Right cardiac atrium (tissue), 5 donors: ENCODE results near the gene CADPS2. TPM values are rescaled to one million over a fixed set of nuclear protein-coding genes. Genes with fewer than 3 reads are reported as not detected.

ENCODE experiments used
- ATAC-seq, 2 donors: fragments of 200-7000 bp; cut with Tn5 transposase; one replicate each; pipeline versions ENCODE4 v1.8.0 to v1.9.1; 2020; ENCODE audit warnings: moderate library complexity in 2 of 2, mild to moderate bottlenecking in 1 of 2
- DNase-seq, 3 donors: peaks; one replicate each; pipeline ENCODE4 v3.0.0-alpha.2; 2020
- H3K27ac ChIP-seq: one replicate; pipeline ENCODE4 v1.5.1; 2013; ENCODE audit warnings: mild to moderate bottlenecking, low read length, control low read depth, moderate library complexity
- H3K27me3 ChIP-seq: one replicate; pipeline ENCODE4 v1.6.1; 2013; ENCODE audit not compliant: control insufficient read depth, insufficient read depth
- H3K4me1 ChIP-seq: one replicate; pipeline ENCODE4 v1.6.1; 2013; ENCODE audit warnings: low read length; ENCODE audit not compliant: control insufficient read depth, insufficient read depth
- H3K4me3 ChIP-seq: one replicate; pipeline ENCODE4 v1.5.1; 2013; ENCODE audit warnings: low read length, control low read depth
- H3K9me3 ChIP-seq: one replicate; pipeline ENCODE4 v1.6.1; 2013; ENCODE audit warnings: low read length; ENCODE audit not compliant: control insufficient read depth
- WGBS: extraction: QIAGEN DNeasy Blood & Tissue Kit; methylation state at CpG from one replicate; pipeline ENCODE4 v1.1.7; 2013; 5-methylcytosine and 5-hydroxymethylcytosine counted together
- intact Hi-C, 4 donors: fragments of 100-400 bp; cut with DNase I; formaldehyde crosslinking; loops; one replicate each; pipeline versions ENCODE4 v1.11.0 to v1.14.0; 2022 to 2023
- polyA plus RNA-seq: library from polyadenylated mRNA; stranded (reverse); fragments of 200-250 nt; gene quantifications from one replicate; pipeline ENCODE4 v1.2.3, GENCODE V29; 2013
- total RNA-seq, 4 donors: library from RNA; stranded (reverse); fragmentation: NEBNext Ultra II Directional; extraction: Animal tissue kit (Norgen Biotek cat#: 25700); gene quantifications; one replicate each; pipeline ENCODE4 v1.2.1, GENCODE V29; 2021
- donor health status: healthy with polysubstance abuse.
- donor health status: DM: no; HTN: yes; CAD: no.
- donor health status: DM: no; HTN: no; CAD: no.
- donor health status: DM: no; HTN: yes; CAD: no; lungs with severe emphysema.
- donor health status: DM: yes; HTN: yes; CAD: no.

The CADPS2 gene
- total and polyA plus RNA-seq, 5 donors: 10.4 to 14.1 (median 11.5) TPM

DNA sequence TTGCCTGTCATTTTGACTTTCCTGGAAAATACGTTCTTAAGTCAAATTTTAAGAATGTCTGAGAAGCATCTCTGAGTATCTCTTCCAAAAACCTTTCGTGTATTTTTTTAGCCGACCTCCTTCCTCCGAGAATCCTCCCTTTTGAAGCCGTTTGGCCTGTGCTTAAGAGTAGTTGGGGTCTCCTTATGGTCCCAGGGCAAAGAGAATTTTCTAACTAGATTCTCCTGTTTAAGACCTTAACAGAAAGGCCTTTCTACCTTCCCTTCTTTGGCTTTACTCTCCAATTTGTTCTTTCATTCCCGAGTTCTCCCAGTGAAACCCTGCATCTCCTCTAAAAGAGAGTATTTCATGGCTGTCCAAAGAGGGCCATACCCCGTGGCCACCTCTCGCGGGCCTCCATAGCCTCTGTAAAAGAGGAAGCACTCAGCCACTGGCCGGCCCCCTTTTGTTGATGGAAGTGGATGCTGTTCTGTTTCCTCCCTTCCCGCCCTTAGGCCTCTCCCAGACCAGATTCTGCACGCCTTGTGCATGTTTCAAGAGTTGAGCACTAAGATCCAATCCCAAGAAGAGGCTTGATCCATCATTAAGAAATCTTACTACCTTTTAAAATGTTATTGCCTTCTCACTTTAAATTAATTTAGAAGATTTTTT is 575.1 kb downstream of the CADPS2 start:
- Histone ChIP-seq H3K4me3 (no peak overlapping the region), H3K9me3 (no peaks in the 10 kb centered on the region), H3K27me3 (peaks cover 3% of the 10 kb centered on the region), H3K27ac (no peak overlapping the region), H3K4me1 (peaks cover 2% of the 10 kb centered on the region)
- intact Hi-C loops: no loop called here
- no peak for DNase-seq
- 38% methylated on average over 12 of the region's 12 CpGs for WGBS
- no peak for ATAC-seq

DNA sequence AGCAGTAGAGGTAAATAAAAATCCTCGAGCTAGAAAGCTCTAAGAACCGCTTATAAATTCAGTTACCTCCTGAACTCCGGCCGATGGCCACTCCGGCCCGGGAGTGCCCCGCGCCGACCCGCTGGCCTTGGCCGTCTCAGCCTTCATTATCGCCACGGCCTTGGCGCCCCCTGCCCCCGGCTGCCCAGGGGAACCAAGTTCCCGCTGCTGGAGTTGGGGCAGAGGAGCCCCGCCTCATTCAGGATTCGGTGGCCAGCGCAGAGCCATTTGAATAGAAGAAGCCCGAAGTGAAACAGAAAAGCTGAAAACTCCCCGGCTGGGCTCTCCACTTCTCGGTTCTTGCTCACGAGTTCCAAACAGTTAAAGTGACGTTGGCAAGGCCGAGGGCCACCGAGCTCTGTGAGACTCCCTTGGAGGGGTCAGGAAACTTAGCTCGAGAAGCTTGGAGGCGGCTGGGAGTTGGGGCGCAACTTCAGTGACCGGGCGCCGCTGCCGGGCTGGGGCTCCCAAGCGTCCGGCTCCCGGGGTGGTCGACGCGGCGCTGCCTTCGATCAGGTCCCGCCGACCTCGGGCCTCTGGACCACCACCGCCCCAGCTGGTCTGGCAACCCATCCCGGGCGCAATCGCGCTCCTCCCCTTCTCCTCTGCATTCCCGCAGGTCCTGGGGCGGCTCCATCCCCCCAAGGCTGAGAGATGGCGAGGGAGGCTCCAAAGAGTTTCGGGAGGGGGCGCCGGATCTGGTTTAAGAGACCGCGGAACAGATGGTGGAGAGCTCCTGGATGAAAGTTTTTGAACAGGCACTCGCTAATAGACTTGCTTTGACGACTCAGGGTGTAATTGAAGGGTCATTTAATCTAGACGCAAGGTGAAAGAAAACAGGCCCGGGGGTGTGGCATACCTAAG is 575.9 kb downstream of the CADPS2 start:
- Histone ChIP-seq H3K27ac (no peak overlapping the region), H3K4me3 (peak overlapping the region; percentile 56), H3K27me3 (peaks cover 3% of the 10 kb centered on the region), H3K4me1 (peaks cover 2% of the 10 kb centered on the region), H3K9me3 (no peaks in the 10 kb centered on the region)
- DNase-seq: peak in 2 of 3 donors; percentile 14 to 42
- WGBS: 2% methylated on average over 61 of the region's 61 CpGs
- intact Hi-C loops: no loop called here
- ATAC-seq: peak in 1 of 2 donors; percentile 41

DNA sequence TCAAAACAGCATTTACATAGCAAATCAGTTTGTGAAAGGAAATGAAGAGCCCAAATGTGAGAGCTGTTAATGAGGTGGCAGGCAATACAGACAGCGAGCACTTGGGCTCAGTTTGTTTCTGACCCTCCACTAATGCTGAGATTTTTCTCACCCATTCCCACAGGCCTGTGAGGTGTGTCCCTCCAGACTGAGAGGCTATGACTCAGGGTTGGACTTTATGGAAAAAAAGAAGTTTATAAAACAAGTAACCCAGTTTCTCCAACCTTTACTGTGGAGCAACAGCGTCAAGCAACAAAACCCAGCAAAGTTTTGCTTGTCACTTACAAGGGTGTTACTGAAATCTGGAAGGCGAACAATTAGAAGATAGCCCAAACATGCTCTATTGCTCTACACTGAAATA is 576.8 kb downstream of the CADPS2 start:
- 40% methylated on average over 3 of the region's 3 CpGs for WGBS
- ATAC-seq: no peak
- Histone ChIP-seq H3K27ac (no peak overlapping the region), H3K4me1 (peaks cover 2% of the 10 kb centered on the region), H3K9me3 (no peaks in the 10 kb centered on the region), H3K27me3 (peaks cover 3% of the 10 kb centered on the region), H3K4me3 (peak overlapping the region; percentile 56)
- no peak for DNase-seq
- intact Hi-C loops: no loop called here

DNA sequence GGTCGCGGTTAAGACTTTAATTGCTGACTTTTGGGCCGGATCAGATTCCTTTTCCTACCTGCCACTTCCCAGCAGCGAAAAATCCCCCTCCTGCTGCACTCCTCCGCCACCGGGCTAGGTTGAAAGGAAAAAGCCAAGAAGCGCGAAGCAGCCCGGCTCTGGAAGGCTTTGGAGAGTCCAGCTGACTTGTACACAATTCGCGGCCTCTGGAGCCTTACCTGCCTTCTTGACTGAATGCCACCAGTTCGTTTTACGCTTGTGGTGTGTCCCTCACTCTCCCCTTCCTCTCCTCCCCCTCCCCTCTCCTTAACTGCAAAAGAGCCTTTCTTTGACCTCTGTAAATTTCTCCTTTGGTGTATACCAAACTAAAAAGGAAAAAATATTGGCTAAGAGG is 579.0 kb downstream of the CADPS2 start:
- Histone ChIP-seq H3K27me3 (no peaks in the 10 kb centered on the region), H3K4me1 (peaks cover 2% of the 10 kb centered on the region), H3K9me3 (no peaks in the 10 kb centered on the region), H3K27ac (no peak overlapping the region), H3K4me3 (no peak overlapping the region)
- DNase-seq (no peak), ATAC-seq (no peak)
- WGBS: 18% methylated on average over 13 of the region's 13 CpGs
- intact Hi-C loops: no loop called here

DNA sequence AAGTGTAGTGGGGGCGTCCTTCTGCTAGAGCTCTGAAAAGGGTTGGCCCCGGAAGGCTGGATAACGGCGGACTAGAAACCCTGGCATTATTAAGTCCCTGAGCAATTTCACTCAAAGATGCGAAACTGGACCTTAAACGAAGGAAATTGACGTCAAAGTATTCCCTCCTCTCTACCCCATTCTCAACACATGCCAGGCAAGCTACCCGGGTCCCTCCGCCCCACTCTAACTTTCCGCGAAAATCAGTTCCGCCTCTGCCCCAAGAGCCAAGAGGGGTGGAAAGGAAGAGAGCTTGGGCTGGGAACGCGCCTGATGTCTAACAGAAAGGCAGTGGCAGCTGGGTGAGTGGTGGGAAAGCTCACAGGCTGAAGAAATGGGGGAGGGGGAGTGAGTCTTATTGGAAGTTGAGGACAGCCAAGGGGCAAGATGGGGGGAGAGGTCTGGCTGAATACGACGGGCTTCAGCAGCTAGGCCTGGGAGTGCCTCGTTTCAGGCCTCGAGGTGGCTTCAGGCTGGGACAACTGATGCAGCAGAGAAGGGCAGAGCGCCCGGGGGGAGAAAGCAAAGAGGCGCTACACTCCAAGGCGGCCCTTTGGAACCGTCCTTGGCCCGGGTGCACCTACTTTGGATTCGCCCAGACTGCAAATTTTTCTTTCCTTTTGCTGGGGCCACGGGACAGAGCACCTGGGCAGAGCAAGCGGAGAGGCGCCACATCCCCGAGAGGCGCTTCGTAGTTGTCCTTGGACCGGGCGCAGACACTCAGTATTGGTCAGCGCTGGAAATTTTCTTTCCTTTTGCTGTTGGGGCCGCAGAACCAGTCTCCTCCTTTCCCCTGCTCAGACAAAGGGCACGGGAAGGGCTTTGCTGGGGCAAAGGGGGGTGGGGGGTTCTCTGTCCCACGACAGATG is 579.7 kb downstream of the CADPS2 start:
- ATAC-seq: no peak
- Histone ChIP-seq H3K4me1 (peaks cover 2% of the 10 kb centered on the region), H3K9me3 (no peaks in the 10 kb centered on the region), H3K27ac (no peak overlapping the region), H3K27me3 (no peaks in the 10 kb centered on the region), H3K4me3 (peak overlapping the region; percentile 46)
- no peak for DNase-seq
- intact Hi-C loops: no loop called here
- WGBS: 7% methylated on average over 37 of the region's 37 CpGs

DNA sequence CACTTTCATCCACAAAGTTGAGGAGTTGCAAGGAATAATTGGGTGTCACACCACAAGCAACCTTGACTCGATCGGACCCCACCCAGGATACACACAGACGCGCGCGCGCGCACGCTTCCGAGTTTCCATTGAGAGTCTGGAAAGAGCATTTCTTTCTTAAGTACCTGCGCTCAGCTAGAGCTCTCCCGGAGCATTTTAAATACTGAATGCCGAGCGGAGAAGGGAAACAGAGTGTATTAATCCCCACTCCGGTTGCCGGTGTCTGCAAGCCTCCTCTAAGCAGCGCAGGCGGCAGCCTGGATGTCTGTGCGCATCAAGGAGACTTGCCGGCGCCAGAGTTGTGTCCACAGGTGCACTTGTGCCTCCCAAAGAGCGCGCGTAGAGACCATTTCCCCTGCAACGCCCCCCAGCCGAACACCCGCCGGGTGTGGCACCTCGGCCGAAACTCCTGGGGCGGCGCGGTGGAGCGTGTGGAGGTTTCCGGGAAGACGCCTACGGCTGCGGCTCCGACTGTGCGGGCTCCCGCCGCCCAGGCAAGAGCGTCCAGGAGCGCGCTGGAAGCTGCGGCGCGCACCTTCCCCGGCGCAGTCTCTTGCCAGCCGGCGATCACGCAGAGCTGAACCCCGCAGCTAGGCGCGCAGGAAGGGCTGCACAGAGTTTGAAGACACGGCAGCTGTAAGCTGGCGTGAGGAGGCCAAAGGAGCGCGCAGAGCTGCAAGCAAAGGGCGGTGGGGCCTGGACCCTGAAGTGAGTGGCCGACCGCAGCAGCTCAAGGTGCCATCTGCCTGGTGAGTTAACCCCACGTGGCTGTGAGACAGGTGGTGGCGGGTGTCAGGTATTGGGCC is 580.6 kb downstream of the CADPS2 start:
- Histone ChIP-seq H3K4me3 (peak overlapping the region; percentile 46), H3K27me3 (no peaks in the 10 kb centered on the region), H3K9me3 (no peaks in the 10 kb centered on the region), H3K27ac (no peak overlapping the region), H3K4me1 (peaks cover 2% of the 10 kb centered on the region)
- DNase-seq: peak in 1 of 3 donors; percentile 9
- 2% methylated on average over 65 of the region's 65 CpGs for WGBS
- no peak for ATAC-seq
- intact Hi-C loops: no loop called here

DNA sequence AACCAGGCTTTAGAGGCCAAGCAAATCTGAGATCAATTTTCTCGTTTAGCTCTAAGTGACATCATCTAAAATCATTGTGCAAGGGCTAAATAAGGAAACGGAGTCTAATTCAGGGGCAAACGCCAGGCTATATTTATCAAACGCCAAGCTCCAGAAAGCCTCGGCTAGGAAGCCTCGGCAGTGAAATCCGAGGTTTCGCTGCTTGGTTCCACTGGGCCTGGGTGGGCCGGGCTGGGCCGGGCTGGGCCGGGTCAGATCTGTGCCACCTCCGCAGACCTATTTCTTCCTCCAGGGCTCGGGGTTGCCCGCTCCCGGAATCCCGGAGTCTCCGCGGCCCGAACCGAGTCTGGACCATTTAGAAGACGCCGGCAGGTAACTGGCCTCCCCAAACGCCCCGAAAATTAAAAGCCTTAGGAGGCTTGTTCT is 581.3 kb downstream of the CADPS2 start:
- Histone ChIP-seq H3K4me3 (peak overlapping the region; percentile 46), H3K4me1 (peaks cover 1% of the 10 kb centered on the region), H3K27me3 (no peaks in the 10 kb centered on the region), H3K9me3 (no peaks in the 10 kb centered on the region), H3K27ac (no peak overlapping the region)
- ATAC-seq (no peak), DNase-seq (no peak)
- intact Hi-C loops: no loop called here
- WGBS: 2% methylated on average over 24 of the region's 24 CpGs

DNA sequence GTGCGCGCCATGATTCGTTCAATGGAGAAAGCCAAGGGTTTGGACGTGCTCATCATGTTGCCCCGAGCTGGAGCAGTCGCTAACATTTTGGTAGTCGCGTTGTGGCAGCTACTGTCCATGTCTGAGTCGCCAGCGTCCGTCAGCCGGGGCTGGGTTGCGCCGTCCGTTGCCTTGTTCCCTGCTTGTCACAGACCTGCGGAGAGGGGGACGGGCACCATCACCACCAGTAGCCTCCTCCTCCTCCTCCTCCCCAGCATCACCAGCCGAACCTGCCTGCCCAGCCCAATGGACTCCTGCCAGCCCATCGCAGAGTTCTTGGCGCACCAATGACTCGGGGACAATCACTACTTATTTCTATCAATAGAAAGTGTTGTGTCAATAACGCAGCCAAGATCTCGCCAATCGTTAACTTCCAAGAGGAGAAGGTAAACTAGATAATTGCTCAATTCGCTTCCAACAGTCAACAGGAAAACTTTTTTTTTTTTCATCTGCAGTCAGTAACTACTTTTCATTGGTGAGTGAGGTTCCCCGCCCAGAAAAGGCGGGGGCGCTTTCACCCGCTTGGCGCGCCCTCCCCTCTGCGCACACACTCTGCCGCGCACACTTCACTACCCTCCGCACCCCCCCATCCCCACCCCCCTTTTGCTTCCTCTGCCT is 581.8 kb downstream of the CADPS2 start, which contains the start of gene FEZF1:
TSS of gene FEZF1 (minus strand) at position 432 of the 657 bp plus-strand sequence. CDS start at position 119, 313 bp downstream.
- intact Hi-C loops: no loop called here
- no peaks in the 10 kb centered on the region for H3K9me3 ChIP-seq
- H3K4me3 ChIP-seq: peak within 1 kb of the TSS; percentile 46
- no peaks in the 10 kb centered on the region for H3K27me3 ChIP-seq
- 4% methylated on average over 35 of the region's 35 CpGs for WGBS
- ATAC-seq (no peak), DNase-seq (peak in 2 of 3 donors; percentile 13 to 48)
- H3K4me1 ChIP-seq: peaks cover 3% of the 10 kb centered on the region
- H3K27ac ChIP-seq: no peak within 1 kb of the TSS

DNA sequence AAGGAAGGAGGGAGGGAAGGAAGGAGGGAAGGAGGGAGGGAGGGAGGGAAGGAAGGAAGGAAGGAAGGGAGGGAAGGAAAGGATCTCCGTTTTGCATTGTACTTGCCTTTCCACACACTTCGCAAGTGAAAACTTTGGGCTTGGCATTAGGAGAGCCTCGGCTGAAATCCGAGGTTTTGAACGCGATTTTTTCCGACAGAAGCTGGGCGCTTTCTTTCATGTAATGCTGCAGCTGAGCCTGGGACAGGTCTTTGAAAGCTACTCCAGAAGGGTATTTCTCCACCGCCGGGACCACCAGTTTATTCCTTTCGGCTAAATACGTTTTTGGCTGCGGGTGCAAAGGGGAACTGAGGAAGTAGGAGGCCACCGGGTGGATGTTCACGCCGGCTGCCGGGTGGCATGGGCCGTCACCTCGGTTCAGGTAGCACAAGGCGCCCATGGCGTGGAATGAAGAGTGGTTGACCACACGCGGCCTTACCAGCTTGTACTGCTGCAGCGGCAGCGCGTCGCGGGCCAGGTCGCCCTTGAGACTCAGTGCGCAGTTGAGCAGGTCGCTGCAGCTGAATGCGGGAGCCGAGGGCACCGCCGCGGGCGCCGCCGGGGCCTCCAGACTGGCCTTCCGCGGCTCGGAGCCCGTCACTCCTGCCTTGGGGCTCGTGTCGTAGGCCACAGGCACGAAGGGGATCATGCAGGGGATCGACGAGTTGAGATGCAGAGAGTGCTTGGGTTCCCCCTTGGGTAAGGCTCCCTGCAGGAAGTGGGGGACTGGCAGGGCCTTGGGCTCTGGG is 582.5 kb downstream of the CADPS2 start:
- peaks cover 3% of the 10 kb centered on the region for H3K4me1 ChIP-seq
- intact Hi-C loops: no loop called here
- H3K4me3 ChIP-seq: no peak overlapping the region
- no peak overlapping the region for H3K27ac ChIP-seq
- ATAC-seq (no peak), DNase-seq (no peak)
- no peaks in the 10 kb centered on the region for H3K9me3 ChIP-seq
- 3% methylated on average over 48 of the region's 48 CpGs for WGBS
- H3K27me3 ChIP-seq: no peaks in the 10 kb centered on the region
